ENCODE measurements around the gene CACNA2D2. TPM values are rescaled to one million over a fixed set of nuclear protein-coding genes. Genes with fewer than 3 reads are reported as not detected.
A peak's percentile ranks its signal among the peaks of the same experiment; 100 is the strongest.

Gene CACNA2D2
- total and polyA plus RNA-seq, 2 experiments from 2014 or later = 0.87 to 1.5 TPM

DNA sequence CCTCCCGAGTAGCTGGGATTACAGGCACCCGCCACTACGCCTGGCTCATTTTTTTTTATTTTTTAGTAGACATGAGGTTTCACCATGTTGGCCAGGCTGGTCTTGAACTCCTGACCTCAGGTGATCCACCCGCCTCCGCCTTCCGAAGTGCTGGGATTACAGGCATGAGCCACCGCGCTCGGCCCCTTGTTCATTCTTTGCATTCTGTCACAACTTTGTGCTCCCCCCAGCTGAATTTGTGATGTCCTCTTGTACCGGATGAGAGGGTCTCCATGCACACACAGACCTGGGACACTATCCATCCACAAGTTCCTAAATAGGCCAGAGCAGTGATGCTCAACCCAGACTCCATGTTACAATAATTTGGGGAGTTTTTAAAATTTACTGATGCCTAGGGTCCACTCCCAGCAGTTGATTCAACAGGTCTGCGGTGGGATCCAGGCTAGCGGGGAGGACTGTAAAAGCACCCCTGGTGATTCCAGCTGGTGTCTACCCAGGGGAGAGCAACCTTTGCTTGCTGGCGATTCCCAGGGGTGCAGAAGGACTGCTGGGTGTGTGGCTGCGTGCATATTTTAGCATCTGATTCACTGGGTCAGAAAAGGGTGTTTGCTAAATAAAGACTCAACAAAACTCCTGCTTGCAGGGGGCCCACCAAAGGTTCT, 163.8 kb downstream of the CACNA2D2 start:
- Histone ChIP-seq H3K4me3 (no peak overlapping the region), H3K9me2 (replicated peaks; ENCODE audit: insufficient read depth) (no peaks in the 10 kb centered on the region), H3K36me3 (replicated peaks; ENCODE audit: insufficient read depth, low read depth) (no peaks in the 10 kb centered on the region), H3K79me2 (peaks cover 20% of the 10 kb centered on the region), H3K27me3 (peaks cover 25% of the 10 kb centered on the region), H3K27ac (no peak overlapping the region), H3K4me1 (ENCODE audit: insufficient read depth) (peaks cover 34% of the 10 kb centered on the region), H3K9me3 (ENCODE audit: low read depth) (no peaks in the 10 kb centered on the region), H3K4me2 (no peak overlapping the region), H4K20me1 (ENCODE audit: insufficient read depth, poor library complexity, severe bottlenecking) (no peaks in the 10 kb centered on the region), H2AFZ (no peak overlapping the region)
- 92% methylated on average over 14 of the region's 14 CpGs for WGBS (ENCODE audit: low lambda C conversion rate, missing lambda C conversion rate)
- no peak for TF ChIP-seq EZH2phosphoT487 (IDR thresholded peaks at IDR 0.05; ENCODE audit: low read depth, severe bottlenecking, unreplicated experiment)
- no peak for DNase-seq (ENCODE audit: low spot score)

DNA sequence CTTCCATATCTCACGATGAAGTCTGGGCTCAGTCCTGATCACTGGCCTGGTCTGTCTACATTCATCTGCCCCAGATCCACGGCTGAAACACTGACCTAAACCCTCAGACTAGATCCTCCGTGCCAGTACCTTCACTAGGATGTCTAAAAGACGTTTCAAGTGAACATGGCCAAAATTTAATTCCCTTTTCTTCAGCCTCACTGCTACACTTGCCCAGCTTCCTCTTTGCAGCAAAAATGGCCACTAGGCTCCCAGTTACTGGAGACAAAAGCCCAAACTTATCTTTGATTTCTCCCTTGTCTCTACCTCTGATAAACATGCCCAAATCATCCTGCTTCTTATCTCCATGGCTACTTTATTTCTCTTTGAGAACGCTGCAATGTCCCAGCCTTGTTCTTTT, 164.5 kb downstream of the CACNA2D2 start:
- Histone ChIP-seq H3K9me3 (ENCODE audit: low read depth) (no peaks in the 10 kb centered on the region), H4K20me1 (ENCODE audit: insufficient read depth, poor library complexity, severe bottlenecking) (peaks cover under 1% of the 10 kb centered on the region), H3K27ac (no peak overlapping the region), H3K36me3 (replicated peaks; ENCODE audit: insufficient read depth, low read depth) (no peaks in the 10 kb centered on the region), H3K4me3 (no peak overlapping the region), H3K9me2 (replicated peaks; ENCODE audit: insufficient read depth) (no peaks in the 10 kb centered on the region), H2AFZ (no peak overlapping the region), H3K4me2 (no peak overlapping the region), H3K27me3 (peaks cover 25% of the 10 kb centered on the region), H3K79me2 (peaks cover 27% of the 10 kb centered on the region), H3K4me1 (ENCODE audit: insufficient read depth) (peaks cover 34% of the 10 kb centered on the region)
- 84% methylated on average over 5 of the region's 5 CpGs for WGBS (ENCODE audit: low lambda C conversion rate, missing lambda C conversion rate)
- DNase-seq (ENCODE audit: low spot score) = no peak
- TF ChIP-seq, protein P1, sequence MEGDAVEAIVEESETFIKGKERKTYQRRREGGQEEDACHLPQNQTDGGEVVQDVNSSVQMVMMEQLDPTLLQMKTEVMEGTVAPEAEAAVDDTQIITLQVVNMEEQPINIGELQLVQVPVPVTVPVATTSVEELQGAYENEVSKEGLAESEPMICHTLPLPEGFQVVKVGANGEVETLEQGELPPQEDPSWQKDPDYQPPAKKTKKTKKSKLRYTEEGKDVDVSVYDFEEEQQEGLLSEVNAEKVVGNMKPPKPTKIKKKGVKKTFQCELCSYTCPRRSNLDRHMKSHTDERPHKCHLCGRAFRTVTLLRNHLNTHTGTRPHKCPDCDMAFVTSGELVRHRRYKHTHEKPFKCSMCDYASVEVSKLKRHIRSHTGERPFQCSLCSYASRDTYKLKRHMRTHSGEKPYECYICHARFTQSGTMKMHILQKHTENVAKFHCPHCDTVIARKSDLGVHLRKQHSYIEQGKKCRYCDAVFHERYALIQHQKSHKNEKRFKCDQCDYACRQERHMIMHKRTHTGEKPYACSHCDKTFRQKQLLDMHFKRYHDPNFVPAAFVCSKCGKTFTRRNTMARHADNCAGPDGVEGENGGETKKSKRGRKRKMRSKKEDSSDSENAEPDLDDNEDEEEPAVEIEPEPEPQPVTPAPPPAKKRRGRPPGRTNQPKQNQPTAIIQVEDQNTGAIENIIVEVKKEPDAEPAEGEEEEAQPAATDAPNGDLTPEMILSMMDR (IDR thresholded peaks at IDR 0.05; ENCODE audit: poor library complexity) = no peak
- no peak for TF ChIP-seq EZH2phosphoT487 (IDR thresholded peaks at IDR 0.05; ENCODE audit: low read depth, severe bottlenecking, unreplicated experiment)
- no peak for TF ChIP-seq EZH2 (IDR thresholded peaks at IDR 0.05; ENCODE audit: borderline replicate concordance)

GRCh38 chr3:50337175-50337861, 166.1 kb downstream of the CACNA2D2 start:
- no peaks in the 10 kb centered on the region for H3K9me2 ChIP-seq (replicated peaks; ENCODE audit: insufficient read depth)
- H3K27ac ChIP-seq = peak overlapping the region; percentile 92
- peaks cover 25% of the 10 kb centered on the region for H3K27me3 ChIP-seq
- under 1% methylated on average over 68 of the region's 79 CpGs for WGBS (ENCODE audit: low lambda C conversion rate, missing lambda C conversion rate)
- H3K4me3 ChIP-seq = peak overlapping the region; percentile 63
- peaks cover 3% of the 10 kb centered on the region for H4K20me1 ChIP-seq (ENCODE audit: insufficient read depth, poor library complexity, severe bottlenecking)
- H3K79me2 ChIP-seq = peaks cover 41% of the 10 kb centered on the region
- TF ChIP-seq EZH2 (IDR thresholded peaks at IDR 0.05; ENCODE audit: borderline replicate concordance) (no peak), EZH2phosphoT487 (IDR thresholded peaks at IDR 0.05; ENCODE audit: low read depth, severe bottlenecking, unreplicated experiment) (no peak)
- TF ChIP-seq, protein P1 (IDR thresholded peaks at IDR 0.05; ENCODE audit: poor library complexity) = no peak
- H3K4me2 ChIP-seq = peak overlapping the region; percentile 93
- H2AFZ ChIP-seq = peak overlapping the region; percentile 69
- no peaks in the 10 kb centered on the region for H3K9me3 ChIP-seq (ENCODE audit: low read depth)
- H3K36me3 ChIP-seq (replicated peaks; ENCODE audit: insufficient read depth, low read depth) = no peaks in the 10 kb centered on the region
- peak; percentile 99 for DNase-seq (ENCODE audit: low spot score)
- peaks cover 34% of the 10 kb centered on the region for H3K4me1 ChIP-seq (ENCODE audit: insufficient read depth)
